Fibroblast of skin of back (primary cell): Measurements from ENCODE around the gene VPS8.
"Not testable (repeated sequence)": the region's sequence is repeated elsewhere in the genome, so short reads cannot be mapped to it uniquely, and the experiment has no call there.

Source experiments
- DNase-seq: peaks from one replicate; pipeline ENCODE4 v3.0.0-alpha.2; 2013

VPS8 gene

DNA sequence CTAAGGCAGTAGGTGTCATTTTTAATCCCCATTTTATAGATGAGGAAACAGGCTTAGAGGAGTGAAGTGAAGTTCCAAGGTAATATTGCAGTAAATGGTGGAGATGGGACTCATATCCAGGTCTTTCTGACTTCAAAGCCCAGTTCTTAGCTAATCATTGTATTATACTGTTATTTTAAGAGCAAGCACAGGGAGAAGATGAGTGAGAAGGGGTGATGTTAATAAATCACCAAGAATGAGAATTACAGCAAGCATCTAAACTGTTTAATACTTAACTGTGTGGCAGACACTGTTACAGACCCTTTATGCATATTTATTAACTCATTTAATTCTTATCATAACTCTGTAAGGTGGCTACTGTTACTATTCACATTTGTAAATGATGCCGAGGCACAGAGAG is 61.2 kb downstream of the VPS8 start:
- DNase-seq = no peak

DNA sequence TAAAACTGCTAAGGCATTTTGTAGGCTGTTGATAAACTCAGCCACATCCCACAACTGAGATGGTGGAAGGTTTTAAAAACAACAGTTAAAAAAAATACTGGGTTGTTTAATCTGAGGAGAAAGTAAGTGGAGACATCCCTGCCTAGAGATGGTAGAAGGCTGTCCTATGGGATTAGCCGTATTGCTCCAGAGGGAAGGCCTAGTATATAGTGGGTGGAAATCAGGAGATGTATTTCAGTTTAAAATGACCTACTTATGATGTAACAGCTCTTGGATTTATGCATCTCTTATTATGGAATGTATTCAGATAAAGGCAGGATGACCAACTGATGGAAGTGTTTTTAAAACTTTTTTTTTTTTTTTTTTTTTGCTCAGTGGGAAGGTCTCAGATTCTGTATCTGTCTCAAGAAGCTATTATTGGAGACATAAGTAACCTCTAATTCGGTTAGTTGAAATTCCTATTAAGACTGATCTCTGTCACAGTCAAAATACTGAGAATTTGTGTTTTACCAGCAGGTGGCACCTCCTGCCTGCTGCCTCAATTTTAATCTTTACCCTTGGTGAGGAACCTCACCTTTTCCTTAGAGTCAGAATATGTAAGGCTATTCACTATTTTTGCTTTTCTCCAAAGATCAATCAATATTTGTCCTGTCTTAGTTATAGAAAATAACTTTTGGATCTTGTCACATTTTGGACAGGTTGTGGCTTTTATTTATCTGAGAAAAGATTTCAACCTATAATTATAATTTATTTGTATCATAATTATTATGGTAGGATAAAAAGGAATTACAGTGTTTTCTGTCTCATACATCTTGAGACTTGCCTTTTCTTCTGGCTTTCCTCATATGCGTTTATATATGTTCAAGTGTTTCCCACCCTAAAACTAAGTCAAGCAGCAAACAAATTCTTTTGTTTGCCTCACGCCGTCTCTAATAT is 63.0 kb downstream of the VPS8 start:
- peak; percentile 34 for DNase-seq

DNA sequence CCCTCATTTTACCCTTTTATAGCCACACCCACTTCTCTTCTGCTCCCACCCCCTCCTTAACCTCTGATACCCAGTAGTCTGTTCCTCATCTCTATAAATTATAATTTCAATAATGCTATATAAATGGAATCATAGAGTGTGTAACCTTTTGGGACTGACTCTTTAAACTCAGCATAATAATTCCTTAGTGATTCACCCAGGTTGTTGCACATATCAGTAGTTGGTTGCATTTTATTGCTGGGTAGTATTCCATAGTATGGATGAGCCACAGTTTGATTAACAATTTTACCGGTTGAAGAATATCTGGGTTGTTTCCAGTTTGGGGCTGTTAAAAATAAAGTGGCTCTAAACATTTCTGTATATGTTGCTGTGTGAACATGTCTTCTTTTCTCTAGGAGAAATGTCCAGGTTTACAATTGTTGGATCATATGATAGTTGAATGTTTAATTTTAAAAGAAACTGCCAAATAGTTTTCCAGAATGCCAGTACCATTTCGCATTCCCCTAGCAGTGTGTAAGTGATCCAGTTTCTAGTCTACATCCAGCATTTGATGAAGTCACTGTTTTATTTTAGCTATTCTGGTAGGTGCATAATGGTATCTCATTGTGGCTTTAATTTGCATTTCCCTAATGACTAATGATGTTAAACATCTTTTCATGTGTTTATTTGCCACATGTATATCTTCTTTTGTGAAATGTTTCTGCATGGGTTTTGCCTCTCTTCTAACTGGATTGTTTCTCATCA is 68.5 kb downstream of the VPS8 start:
- peak; percentile 5 for DNase-seq

DNA sequence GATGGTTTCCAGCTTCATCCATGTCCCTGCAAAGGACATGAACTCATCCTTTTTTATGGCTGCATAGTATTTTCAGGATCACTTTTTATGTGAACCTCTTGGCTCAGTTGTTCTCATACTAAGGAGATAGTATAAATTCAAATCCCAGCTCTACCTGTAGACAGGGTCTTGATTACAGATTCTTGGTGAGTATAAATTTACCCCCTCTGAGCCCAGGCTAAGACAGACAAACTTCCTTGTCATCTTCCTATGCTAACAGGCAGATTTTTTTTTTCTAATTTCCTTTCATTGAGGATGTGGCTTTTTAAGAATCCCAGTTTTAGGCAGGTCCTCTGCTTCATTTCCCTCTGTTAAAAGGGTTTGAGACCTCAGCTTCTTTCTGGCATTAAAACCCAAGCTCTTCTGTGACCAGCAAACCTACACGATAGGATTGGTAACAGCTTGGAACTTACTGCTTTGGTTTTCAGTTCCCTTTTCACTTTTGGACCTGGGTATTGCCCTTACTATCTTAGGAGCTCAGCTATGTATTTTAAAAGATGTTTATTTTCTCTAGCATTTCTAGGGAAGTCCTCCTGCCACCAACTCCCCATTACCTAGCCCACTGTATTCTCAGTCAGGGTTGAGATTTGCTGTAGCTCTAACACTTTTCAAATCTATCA is 72.5 kb downstream of the VPS8 start:
- DNase-seq = no peak

DNA sequence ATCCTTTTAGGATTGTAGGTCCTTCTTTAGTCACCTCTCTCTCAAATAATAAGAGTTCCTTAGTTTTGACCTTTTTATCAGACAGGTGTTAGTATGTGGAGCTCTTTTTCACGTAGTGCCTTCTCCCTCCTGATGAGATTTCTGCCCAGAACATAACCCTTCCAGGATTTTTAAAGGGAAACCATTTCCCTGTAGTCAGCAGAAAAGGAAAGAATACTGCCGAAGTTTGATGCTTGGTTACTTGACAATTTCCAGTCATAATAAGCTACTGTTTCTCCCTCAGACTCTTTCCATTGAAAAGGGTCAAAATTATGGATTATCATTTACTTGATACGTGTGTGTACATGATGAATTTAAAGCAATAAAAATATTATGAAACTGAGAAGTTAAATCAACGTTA is 73.1 kb downstream of the VPS8 start:
- DNase-seq = no peak

DNA sequence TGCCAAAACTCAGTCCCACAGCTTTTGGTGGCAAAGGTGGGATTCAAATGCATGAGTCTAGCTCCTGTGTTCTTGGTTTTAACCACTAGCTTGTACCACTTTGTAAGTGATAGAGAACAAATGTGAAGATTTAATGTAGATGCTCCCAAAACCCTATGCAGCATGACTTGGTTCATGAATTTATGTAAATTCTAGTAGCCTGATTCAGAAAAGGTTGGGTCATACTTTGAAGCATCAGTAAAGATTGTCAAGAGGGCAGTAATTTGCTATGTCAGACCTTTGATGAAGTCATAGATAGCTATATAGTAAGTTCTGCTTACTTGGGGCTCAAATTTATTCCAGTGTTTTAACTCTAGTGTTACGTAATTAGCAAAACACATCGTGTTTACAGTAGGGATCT is 75.6 kb downstream of the VPS8 start:
- DNase-seq = no peak

DNA sequence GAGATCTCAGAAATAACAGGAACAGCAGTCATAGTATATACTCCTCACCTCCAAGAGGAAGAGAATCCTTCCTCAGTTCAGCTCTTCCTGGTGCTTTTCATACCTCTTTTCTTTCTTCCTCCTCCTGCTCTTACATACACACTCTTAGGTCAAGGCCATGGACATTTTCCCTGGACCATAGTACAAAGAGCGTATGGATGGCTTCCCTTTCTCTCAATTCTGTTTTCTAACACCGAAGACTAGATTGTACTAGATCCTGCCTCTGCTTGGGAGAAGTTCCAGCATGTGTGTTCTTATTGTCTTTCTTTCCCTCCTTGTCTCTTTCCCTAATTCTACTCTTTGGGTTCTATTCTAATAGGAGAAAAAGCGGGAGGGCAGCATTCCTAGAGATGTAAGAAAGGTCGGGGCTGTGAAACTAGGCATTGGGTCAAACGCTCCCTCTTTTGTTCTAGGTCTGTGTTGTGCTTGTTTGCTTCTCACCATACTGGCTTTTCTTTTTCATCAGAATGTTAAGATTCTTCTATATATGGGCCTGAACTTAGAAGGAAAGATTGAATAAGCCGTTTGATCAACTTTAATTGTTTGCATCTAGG is 77.4 kb downstream of the VPS8 start:
- no peak for DNase-seq

DNA sequence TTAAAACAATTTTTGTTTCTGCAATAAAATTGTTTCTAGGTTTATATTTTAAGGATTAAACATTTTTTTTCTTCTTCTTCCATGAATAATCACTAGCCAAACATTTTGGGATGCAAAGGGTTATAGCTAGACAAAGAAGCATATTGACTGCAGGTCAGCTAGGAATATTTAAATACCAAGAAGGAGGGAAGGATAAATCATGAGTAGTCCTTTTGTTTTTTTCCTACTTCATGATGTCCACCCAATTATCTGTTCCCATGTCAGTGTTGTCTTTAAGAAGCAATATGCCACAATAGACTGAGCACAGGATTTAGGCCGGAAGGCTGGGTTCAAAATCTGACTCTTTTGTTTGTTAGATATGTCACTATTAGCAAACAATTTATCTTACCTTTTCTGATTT is 82.1 kb downstream of the VPS8 start:
- no peak for DNase-seq

DNA sequence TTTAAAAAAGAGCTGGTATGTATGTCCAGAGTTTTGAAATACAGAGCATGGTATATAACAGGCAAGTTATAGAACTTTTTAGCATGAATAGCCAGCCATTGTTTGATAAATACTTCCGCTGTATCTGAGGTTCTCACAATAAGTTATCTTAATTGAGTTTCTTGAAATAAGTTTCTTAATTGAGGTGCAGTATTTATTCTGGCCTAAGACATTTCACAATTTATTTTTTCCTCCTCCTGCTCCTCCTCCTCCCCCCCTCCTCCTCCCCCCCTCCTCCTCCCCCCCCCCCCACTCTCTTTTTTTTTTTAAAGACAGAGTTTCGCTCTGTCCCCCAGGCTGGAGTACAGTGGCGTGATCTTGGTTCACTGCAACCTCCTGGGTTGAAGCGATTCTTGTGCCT is 83.4 kb downstream of the VPS8 start:
- DNase-seq = no peak

DNA sequence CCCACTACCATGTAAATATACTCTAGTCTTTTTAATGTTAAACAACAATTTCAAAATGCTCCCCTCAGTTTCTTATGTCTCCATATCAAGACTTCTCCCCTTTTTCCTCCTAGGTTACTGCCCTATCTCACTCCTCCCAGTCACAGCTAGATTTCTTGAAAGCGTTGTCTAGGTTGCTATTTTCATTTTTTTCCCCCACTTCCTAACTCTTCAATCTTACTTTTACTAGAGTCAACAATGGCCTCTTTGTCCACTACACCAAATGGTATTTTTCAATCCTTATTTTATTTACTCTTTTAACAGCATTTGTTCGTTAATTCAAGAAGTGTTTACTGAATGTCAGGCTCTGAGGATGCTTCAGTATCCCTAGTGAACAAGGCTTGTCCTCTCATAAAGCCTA is 84.4 kb downstream of the VPS8 start:
- DNase-seq = no peak

DNA sequence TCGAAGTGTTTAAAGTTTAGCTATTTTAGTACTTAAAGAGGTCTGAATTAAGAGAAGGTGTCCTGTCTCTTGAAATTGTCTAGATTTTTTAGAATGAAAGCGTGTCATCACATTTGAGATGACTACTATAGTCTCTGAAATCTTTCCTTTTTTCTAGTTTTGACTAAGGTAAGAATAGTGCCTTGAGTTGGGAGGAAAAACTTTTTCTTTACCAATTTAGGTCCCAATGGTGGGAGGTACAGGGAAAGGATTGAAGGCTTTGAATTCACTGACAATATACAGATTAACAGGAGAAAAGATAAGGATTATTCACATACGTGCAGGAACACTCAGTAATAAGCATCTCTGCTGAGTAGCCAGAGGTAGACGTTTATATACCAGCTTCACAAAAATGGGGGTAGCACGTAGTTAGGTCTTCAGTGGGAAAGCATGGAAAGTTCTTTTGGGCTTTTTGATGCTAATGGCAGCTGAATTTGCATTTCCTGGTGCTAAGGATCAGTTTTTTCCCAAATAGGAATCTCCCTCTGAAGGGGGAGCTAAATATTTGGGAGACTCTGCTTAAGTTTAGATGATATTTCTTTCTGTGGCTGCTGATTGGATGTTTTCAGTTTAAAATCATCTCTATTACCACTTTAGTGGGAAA is 88.1 kb downstream of the VPS8 start:
- DNase-seq = no peak

DNA sequence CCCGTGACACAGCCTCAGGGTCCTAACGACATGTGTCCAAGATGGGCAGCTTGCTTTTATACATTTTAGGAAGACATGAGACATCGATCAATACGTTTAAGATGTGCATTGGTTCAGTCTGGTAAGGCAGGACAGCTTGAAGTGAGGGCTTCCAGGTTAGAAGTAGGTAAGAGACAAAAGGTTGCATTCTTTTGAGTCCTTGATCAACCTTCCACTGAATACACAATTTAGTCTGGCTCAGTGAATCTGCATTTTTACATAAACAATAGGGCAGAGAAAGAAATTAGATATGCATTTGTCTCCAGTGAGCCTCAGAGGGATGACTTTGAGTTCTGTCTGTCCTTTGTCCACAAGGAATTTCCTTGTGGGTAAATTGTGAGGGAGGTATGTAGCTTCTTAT is 95.1 kb downstream of the VPS8 start:
- DNase-seq = not testable (repeated sequence)

DNA sequence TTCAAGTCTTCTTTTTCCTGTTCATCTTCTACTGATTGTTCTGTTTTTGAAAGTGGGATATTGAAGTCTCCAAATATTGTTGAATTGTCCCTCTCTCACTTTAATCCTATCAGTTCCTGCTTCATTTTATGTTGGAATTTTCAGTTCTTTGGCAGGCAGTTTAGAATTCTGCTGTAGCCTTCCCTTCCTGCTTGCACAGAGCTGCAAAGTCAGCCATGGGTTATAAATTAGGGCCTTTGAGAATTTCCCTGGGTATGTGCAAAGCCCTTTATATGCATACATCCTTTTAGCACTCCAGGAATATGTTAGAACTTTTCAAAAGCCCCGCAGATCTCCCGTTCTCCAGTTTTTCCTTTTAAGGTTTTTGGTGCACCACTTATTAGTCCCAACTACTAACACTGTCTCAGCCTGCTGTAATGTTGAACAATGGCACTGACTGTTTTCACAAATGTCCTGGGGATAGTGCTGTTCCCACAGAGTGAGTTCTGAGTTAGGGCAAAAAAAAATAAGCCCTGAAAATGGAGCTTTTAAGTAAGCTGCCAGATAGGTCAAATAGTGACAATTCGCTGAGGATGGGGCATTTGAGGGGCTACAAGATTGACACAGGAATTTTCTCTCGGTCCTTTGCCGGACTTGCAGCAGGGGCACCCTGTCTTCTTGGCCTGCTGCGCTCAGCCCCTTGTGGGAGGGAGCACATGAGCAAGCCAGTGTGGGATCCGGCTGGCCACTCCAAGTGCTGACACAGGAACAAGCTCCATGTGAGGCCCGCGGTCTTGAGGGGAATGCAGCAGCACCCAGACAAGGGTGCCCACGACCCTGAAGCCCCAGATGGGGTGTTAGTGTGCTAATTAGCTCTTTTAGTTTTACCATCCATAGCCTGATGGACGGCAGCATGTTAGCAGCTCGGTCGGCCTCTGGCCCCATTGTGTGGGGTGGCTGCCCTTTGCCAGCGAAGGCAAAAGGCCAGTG is 96.0 kb downstream of the VPS8 start:
- DNase-seq = no peak

DNA sequence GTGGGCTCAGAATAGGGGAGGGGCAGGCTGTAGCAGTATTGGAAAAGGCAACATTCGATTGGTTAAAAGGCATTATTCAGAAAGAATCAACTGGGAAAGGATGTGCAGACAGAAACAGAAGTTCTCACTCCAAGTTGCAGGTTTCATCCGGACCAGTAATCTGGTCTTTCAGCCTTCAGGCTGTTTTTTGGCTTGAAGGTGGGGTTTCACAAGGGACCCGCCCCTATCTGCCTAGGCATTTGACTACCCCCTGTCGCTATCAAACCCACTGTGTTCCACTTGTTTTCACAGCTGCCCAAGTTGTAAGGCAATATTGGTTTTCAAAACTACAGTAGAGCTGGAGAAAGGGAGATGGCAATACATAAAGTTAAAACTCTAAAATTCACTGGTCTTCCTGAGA is 96.9 kb downstream of the VPS8 start:
- no peak for DNase-seq

DNA sequence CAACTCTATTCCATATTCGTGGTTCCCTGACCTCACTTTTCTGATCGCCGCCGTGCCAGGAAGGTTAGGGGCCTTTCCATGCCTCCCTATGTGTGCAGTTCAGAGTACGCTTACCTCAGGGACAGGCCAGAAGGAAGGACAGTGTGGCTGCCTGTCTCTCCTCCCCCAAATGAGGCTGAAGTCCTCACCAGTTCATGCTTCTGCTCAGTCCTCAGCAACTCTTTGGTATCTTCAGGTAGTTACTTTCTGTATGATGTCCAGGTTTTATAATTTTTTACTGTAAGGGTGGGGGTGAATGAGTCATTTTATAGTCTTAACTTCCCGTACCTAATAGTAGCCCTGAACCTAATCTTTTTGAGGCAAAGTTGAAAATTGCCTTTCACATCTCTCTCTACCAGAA is 98.7 kb downstream of the VPS8 start:
- DNase-seq = no peak

DNA sequence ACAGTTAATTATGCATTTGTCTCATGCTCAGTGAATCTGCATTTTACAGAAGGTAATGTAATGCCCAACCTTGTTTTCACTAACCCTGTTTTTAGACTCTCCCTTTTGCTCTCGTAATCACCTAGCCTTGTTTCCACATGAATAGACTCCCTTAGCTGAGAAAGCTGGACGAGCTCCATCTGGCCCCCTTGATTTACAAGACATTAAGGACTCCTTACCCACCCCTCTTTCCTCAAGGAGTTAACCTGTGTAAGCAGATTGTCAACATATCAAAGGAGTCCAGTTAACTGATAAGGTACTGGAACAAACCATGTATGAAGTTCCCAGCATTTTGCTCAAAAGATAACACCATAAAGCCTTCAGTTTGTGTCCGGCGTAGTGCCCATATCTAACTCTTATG is 99.6 kb downstream of the VPS8 start:
- no peak for DNase-seq

DNA sequence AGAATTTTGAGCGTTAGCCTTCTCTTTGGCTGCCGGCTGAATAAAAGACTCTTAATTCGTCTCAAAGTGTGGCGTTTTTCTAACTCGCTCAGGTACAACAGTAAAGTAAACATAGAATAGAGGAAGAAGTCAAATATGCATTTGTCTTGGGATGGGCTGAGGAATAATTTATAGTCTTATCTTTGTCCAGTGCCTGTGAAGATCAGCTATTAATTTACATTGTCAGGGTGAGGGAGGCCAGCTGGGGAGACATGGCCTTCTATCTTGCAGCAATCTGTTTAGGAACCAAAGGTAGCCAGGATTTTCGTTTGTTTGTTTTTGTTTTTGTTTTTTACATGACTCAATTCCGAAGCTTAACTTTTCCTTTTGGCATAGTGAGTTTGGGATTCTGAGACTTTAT is 100.2 kb downstream of the VPS8 start:
- no peak for DNase-seq

DNA sequence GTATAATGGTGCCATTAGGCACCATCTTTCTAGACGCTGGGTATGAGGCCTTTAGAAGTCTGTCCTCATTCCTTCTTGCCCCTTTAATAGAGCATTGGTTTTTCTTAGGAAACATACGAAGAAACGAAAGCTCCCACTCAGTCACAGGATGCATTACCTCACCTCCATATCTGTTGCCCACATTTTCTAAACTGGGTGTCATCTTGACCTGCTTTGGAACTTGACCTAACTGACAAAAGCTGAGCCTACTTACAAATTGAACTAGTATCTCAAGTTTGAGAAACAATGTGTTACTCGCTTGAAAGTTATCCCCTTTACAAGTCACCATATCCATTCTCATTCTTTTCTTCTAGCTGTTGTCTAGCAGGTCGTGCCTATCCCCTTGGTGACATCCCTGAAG is 102.7 kb downstream of the VPS8 start:
- DNase-seq = no peak

DNA sequence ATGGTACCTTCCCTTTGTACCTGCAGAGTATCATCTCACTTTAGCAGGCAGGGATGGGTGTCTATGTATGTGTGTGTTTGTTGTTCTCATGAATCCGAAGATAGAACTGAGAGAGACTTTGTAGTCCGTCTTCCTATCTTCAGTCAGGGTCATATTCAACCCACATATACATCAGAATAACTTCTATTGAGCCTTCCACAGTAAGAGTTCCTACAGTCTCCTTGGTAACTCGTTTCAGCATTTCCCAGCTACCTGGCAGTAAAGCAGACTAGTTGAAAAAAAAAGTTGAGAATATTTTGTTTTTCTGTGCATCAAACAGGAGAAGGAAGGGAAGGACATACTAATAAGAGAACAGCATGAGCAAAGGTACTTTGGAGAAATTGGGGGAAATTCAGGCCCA is 106.8 kb downstream of the VPS8 start:
- no peak for DNase-seq

DNA sequence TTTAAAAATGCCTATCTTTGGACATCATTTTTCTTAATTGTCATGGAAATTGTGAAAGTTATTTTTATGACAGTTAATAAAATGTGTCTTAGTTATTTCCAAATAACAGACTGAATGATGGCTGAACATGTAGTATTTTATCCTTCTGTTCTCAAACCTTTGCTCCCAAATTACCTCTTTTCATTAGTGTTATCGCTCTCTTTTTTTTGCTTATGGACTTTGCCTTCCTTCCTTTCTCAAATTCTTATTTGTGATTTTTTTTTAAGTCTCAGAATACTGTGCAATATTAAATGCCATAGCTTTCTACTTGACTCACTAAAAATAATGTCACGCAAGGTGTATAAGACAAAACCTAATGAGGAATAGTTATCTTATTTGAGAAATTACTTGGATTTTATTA is 107.7 kb downstream of the VPS8 start:
- DNase-seq = no peak

DNA sequence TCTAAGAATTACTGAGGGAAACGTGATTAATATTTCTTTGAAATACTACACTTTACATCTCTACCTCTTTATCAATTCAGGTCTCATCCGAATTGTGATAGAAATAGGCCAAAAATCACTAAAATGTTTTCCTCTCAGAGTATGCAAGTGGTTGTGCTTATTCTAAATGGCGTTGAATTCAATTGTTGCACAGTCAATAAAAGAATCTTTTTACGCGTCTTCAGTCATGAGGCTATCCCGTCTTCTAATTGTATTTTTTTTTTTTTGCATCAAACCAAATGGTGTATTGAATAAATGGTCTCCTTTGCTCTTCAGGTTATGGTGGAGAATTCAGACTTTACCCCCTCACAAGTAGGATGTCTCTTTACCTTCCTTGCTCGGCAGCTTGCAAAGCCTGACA is 112.6 kb downstream of the VPS8 start:
- no peak for DNase-seq
